HepG2 (cell line): Measurements from ENCODE around the gene STIMATE. TPM values are rescaled to one million over a fixed set of nuclear protein-coding genes. Genes with fewer than 3 reads are reported as not detected.

Experiments used
- ATAC-seq: fragments of 200-7000 bp; cut with Tn5 transposase; 3 replicates; pipeline ENCODE4 v1.9.1; 2020; ENCODE audit warnings: mild to moderate bottlenecking, moderate library complexity
- BruUV-seq: library from RNA; stranded (reverse); fragments of 400-500 nt; replicated peaks from 2 replicates; lab custom pipeline; 2021; lab: Mats Ljungman, UMichigan
- CTCF ChIA-PET: fragments of 300-600 bp; formaldehyde crosslinking; extraction: SDS; loops from one replicate; lab custom pipeline; 2021; ENCODE audit warnings: low total read pairs, inconsistent platforms, low intra/inter-chr PET ratio; lab: Yijun Ruan, JAX
- POLR2A ChIA-PET: fragments of 350-600 bp; sonication (Branson Sonifier 250); formaldehyde crosslinking; loops from one replicate; lab custom pipeline; 2020; ENCODE audit warnings: antibody characterized with exemption, inconsistent platforms; lab: Yijun Ruan, JAX
- DNase-seq: peaks from one replicate; pipeline ENCODE4 v3.0.0-alpha.2; 2015; ENCODE audit warnings: low spot score
- FAIRE-seq: peaks from 3 replicates; lab custom pipeline; 2011; peaks lifted over from hg19 to GRCh38; lab: Jason Lieb, UNC
- H2AFZ ChIP-seq: one replicate; pipeline ENCODE4 v1.6.1; 2011; ENCODE audit warnings: low read length, inconsistent platforms
- H3K27ac ChIP-seq: fragments of 300-600 bp; 3 replicates; pipeline ENCODE4 v1.8.0; 2011; ENCODE audit warnings: mixed run types, mild to moderate bottlenecking, mixed read lengths, low read length, inconsistent platforms; ENCODE audit not compliant: insufficient read depth; ENCODE audit errors: extremely low read length
- H3K27me3 ChIP-seq, 2 experiments: fragments of 200-600 bp in 1 of 2; 2 replicates in 1 of 2; 3 replicates in 1 of 2; pipeline versions ENCODE4 v1.6.0 to v1.8.0; 2011; ENCODE audit warnings: low read length in 2 of 2, mild to moderate bottlenecking in 2 of 2, moderate library complexity in 2 of 2, inconsistent platforms in 1 of 2; ENCODE audit not compliant: insufficient read depth in 2 of 2, control insufficient read depth in 1 of 2
- H3K36me3 ChIP-seq, 2 experiments: fragments of 200-600 bp in 1 of 2; replicated peaks in 1 of 2; 2 replicates in 1 of 2; 3 replicates in 1 of 2; pipeline versions ENCODE4 v1.5.1 to v1.8.0; 2011; ENCODE audit warnings: low read length in 2 of 2, inconsistent platforms in 1 of 2; ENCODE audit not compliant: insufficient read depth in 2 of 2, control insufficient read depth in 1 of 2
- H3K4me1 ChIP-seq: 2 replicates; pipeline ENCODE4 v1.5.1; 2012; ENCODE audit warnings: low read length, inconsistent platforms; ENCODE audit not compliant: insufficient read depth
- H3K4me2 ChIP-seq: 2 replicates; pipeline ENCODE4 v1.6.0; 2011; ENCODE audit warnings: low read depth, low read length, inconsistent platforms
- H3K4me3 ChIP-seq, 3 experiments: fragments of 200-600 bp in 1 of 3; sonication (generic), shearing (Covaris generic) in 1 of 3; replicated peaks in 1 of 3; 2 replicates each; pipeline ENCODE4 v1.5.1; 2011 to 2016; ENCODE audit warnings: low read length in 3 of 3, inconsistent platforms in 2 of 3, low read depth in 2 of 3, mild to moderate bottlenecking in 2 of 3, control low read depth in 1 of 3, mixed read lengths in 1 of 3; ENCODE audit not compliant: insufficient read depth in 1 of 3
- H3K79me2 ChIP-seq: one replicate; pipeline ENCODE4 v1.6.1; 2011; ENCODE audit warnings: low read length, inconsistent platforms; ENCODE audit not compliant: insufficient read depth
- H3K9ac ChIP-seq: 2 replicates; pipeline ENCODE4 v1.6.0; 2011; ENCODE audit warnings: mild to moderate bottlenecking, low read depth, low read length, inconsistent platforms; ENCODE audit not compliant: insufficient read depth
- H3K9me3 ChIP-seq: 2 replicates; pipeline ENCODE4 v1.5.1; 2012; ENCODE audit warnings: mild to moderate bottlenecking, low read length
- H4K20me1 ChIP-seq: 2 replicates; pipeline ENCODE4 v1.6.0; 2011; ENCODE audit warnings: inconsistent platforms, mild to moderate bottlenecking, low read length, moderate library complexity; ENCODE audit not compliant: insufficient read depth
- CEBPG ChIP-seq: IDR thresholded peaks from 2 replicates; pipeline ENCODE4 v1.6.1; 2016
- HDAC1 ChIP-seq: sonication (generic); formaldehyde crosslinking; IDR thresholded peaks from 2 replicates; pipeline ENCODE4 v1.5.1; 2020; ENCODE audit warnings: mild to moderate bottlenecking, missing genetic modification reagents
- POLR2A ChIP-seq, 2 experiments: IDR thresholded peaks; 2 replicates each; pipeline ENCODE4 v1.6.1; 2011; ENCODE audit warnings: low read depth in 2 of 2, low read length in 2 of 2, mild to moderate bottlenecking in 1 of 2, moderate library complexity in 1 of 2; ENCODE audit not compliant: insufficient read depth in 1 of 2
- TGIF2 ChIP-seq: IDR thresholded peaks from 2 replicates; pipeline ENCODE4 v1.6.1; 2016; ENCODE audit warnings: control low read depth, missing compliant biosample characterization
- ZNF329 ChIP-seq: sonication (generic); formaldehyde crosslinking; IDR thresholded peaks from 2 replicates; pipeline ENCODE4 v1.9.0; 2021; ENCODE audit warnings: low read depth, mild to moderate bottlenecking, missing genetic modification reagents
- ZSCAN29 ChIP-seq: sonication (generic); formaldehyde crosslinking; conservative IDR thresholded peaks from 2 replicates; pipeline ENCODE4 v1.4.0; 2020; ENCODE audit warnings: mild to moderate bottlenecking, missing genetic modification reagents
- WGBS: methylation state at CpG from one replicate; pipeline ENCODE4 v1.1.6; 2017; ENCODE audit warnings: low lambda C conversion rate; 5-methylcytosine and 5-hydroxymethylcytosine counted together
- in situ Hi-C: cut with HindIII; loops from 2 replicates; pipeline ENCODE4 v1.10.0; 2017; ENCODE audit warnings: low pct_unique_long_range_greater_than_20kb; ENCODE audit not compliant: extremely low pct_ligation_motif_present
- intact Hi-C: fragments of 100-400 bp; cut with micrococcal nuclease; formaldehyde crosslinking; loops from one replicate; pipeline ENCODE4 v1.10.0; 2022; ENCODE audit not compliant: unreplicated experiment
- polyA plus RNA-seq, 8 experiments: library from polyadenylated mRNA; depleted of rRNA in 3 of 8; stranded (reverse) in 7 of 8; unstranded in 1 of 8; fragments of >200 nt; fragmentation: Illumina TruSeq in 4 of 8; extraction: Trizol in 4 of 8; gene quantifications; 2 replicates each; pipeline versions ENCODE4 v1.2.1 to v1.2.3, GENCODE V29; 2011 to 2016; ENCODE audit warnings: low read depth in 4 of 8, missing spikeins in 1 of 8, mixed read lengths in 1 of 8; ENCODE audit not compliant: insufficient read depth in 1 of 8
- total RNA-seq, 5 experiments: library from RNA; depleted of rRNA; stranded (reverse); fragments of >200 nt; fragmentation: Illumina TruSeq; extraction: Trizol; gene quantifications; 2 replicates each; pipeline ENCODE4 v1.2.3, GENCODE V29; 2016; ENCODE audit warnings: low read depth in 1 of 5
- TF ChIP-seq, protein P1 (sequence below): sonication (generic); formaldehyde crosslinking; IDR thresholded peaks from 2 replicates; pipeline ENCODE4 v1.4.0; 2020; ENCODE audit warnings: missing genetic modification reagents
- TF ChIP-seq, protein P2 (sequence below): sonication (generic); formaldehyde crosslinking; IDR thresholded peaks from 2 replicates; pipeline ENCODE4 v1.8.0; 2022; ENCODE audit warnings: low read depth, missing genetic modification reagents
- TF ChIP-seq, protein P3 (sequence below): sonication (generic); formaldehyde crosslinking; IDR thresholded peaks from 2 replicates; pipeline ENCODE4 v1.4.0; 2020; ENCODE audit warnings: mild to moderate bottlenecking, missing genetic modification reagents

STIMATE gene
- total and polyA plus RNA-seq, 2 of the 13 experiments (the other 11 are each of a cell fraction or from before 2014, with no cell fraction given): 5.7 to 11.7 TPM

DNA sequence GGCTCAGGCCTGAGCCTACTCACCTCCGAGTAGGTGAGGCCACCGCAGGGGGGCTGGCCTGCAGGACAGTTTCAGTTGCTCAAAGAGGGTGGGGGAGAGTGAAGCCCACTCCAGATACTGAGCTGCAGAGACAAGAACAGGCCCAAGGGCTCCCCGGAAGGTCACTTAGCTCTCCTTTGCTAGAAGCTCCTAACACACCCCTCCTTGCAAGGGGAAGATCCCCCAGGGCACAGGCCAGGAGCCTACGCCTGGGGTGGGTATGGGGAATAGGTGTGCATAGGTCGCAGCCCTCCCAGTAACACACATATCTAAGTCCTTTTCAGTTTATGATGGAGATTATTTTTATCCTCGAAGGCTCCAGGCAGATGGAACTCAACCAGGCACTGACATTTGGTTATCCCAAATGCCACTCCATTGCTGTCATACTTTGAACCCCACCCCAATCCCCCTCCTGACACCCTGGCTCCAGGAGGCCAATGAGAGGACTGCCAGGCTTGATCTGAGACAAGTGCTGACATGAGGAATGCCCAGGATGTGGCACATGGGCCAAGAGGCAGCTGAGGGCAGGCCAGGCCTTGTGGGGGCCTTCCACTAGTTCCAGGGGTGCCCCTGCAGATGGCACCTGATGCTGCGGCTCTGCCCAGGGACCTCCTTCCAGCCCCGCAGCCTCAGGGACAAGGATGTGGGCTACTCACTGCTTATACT lies 61.4 kb downstream of the STIMATE start:
- intact Hi-C loops: no loop called here
- no peak for ATAC-seq
- no peak for TF ChIP-seq HDAC1 (CRISPR knock-in tag)
- no peak for TF ChIP-seq POLR2A (IDR thresholded peaks at IDR 0.05; ENCODE audit: insufficient read depth in 1 of 2, low read depth in 2 of 2, low read length in 2 of 2)
- TF ChIP-seq TGIF2: no peak
- TF ChIP-seq, protein P1, sequence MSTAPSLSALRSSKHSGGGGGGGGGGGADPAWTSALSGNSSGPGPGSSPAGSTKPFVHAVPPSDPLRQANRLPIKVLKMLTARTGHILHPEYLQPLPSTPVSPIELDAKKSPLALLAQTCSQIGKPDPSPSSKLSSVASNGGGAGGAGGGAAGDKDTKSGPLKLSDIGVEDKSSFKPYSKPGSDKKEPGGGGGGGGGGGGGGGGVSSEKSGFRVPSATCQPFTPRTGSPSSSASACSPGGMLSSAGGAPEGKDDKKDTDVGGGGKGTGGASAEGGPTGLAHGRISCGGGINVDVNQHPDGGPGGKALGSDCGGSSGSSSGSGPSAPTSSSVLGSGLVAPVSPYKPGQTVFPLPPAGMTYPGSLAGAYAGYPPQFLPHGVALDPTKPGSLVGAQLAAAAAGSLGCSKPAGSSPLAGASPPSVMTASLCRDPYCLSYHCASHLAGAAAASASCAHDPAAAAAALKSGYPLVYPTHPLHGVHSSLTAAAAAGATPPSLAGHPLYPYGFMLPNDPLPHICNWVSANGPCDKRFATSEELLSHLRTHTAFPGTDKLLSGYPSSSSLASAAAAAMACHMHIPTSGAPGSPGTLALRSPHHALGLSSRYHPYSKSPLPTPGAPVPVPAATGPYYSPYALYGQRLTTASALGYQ: no peak
- TF ChIP-seq ZNF329 (CRISPR knock-in tag): no peak
- TF ChIP-seq, protein P2, sequence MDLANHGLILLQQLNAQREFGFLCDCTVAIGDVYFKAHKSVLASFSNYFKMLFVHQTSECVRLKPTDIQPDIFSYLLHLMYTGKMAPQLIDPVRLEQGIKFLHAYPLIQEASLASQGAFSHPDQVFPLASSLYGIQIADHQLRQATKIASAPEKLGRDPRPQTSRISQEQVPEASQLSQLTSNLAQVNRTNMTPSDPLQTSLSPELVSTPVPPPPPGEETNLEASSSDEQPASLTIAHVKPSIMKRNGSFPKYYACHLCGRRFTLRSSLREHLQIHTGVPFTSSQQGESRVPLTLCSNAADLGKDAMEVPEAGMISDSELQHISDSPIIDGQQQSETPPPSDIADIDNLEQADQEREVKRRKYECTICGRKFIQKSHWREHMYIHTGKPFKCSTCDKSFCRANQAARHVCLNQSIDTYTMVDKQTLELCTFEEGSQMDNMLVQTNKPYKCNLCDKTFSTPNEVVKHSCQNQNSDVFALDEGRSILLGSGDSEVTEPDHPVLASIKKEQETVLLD (CRISPR knock-in tag): no peak
- no peak for TF ChIP-seq ZSCAN29 (CRISPR knock-in tag)
- no peak for TF ChIP-seq CEBPG
- TF ChIP-seq, protein P3, sequence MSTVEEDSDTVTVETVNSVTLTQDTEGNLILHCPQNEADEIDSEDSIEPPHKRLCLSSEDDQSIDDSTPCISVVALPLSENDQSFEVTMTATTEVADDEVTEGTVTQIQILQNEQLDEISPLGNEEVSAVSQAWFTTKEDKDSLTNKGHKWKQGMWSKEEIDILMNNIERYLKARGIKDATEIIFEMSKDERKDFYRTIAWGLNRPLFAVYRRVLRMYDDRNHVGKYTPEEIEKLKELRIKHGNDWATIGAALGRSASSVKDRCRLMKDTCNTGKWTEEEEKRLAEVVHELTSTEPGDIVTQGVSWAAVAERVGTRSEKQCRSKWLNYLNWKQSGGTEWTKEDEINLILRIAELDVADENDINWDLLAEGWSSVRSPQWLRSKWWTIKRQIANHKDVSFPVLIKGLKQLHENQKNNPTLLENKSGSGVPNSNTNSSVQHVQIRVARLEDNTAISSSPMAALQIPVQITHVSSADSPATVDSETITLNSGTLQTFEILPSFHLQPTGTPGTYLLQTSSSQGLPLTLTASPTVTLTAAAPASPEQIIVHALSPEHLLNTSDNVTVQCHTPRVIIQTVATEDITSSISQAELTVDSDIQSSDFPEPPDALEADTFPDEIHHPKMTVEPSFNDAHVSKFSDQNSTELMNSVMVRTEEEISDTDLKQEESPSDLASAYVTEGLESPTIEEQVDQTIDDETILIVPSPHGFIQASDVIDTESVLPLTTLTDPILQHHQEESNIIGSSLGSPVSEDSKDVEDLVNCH (CRISPR knock-in tag): no peak
- POLR2A ChIA-PET: interaction anchor here (0.8 to 1.2 kb wide), 2 partner anchors 13 to 61 kb away, joined by 3 read pairs; partner anchors contain the start of gene STIMATE
- CTCF ChIA-PET: no interaction called here
- Histone ChIP-seq H3K27me3 (no peaks in the 10 kb centered on the region), H3K27ac (no peak overlapping the region), H2AFZ (no peak overlapping the region), H3K36me3 (no peaks in the 10 kb centered on the region), H3K4me1 (peaks cover 33% of the 10 kb centered on the region), H3K4me2 (no peak overlapping the region), H3K9ac (no peak overlapping the region), H3K9me3 (no peaks in the 10 kb centered on the region), H3K4me3 (no peak overlapping the region), H3K79me2 (no peaks in the 10 kb centered on the region), H4K20me1 (no peaks in the 10 kb centered on the region)
- 79% methylated on average over 5 of the region's 8 CpGs for WGBS
- BruUV-seq: no TSS peak
- FAIRE-seq: no peak
- in situ Hi-C loops: no loop called here
- DNase-seq: no peak
